ENCODE measurements around the gene RAB43.

RAB43 gene

DNA sequence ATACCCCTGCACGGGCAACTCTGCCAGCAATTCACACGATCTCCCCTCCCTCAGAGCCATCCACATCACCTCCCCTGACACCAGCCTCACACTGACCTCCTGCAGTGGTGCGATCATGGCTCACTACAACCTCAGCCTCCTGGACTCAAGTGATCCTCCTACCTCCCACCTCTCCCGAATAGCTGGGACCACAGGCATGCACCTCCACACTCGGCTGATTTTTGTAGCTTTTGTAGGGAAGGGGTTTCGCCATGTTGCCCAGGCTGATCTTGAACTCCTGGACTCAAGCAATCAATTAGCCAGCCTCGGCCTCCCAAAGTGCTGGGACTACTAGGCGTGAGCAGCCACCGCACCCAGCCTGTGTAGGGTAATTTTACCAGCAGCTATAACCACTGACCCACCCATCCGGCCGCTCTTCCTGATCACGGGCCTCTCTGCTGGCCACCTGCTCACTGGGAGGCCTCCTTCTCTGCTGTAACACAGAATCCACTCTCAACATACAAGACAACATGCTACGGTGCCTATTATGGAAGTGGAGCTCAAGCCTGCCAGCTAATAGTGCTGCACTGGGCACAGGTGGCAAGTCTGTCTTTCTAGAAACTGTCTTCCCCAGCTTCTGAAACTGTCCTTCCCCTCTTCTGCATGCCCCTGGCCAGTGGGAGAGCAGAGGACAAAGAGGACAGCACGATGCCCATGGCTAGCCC is 56.4 kb downstream of the RAB43 start:
- POLR2A ChIA-PET, result no interaction called here

DNA sequence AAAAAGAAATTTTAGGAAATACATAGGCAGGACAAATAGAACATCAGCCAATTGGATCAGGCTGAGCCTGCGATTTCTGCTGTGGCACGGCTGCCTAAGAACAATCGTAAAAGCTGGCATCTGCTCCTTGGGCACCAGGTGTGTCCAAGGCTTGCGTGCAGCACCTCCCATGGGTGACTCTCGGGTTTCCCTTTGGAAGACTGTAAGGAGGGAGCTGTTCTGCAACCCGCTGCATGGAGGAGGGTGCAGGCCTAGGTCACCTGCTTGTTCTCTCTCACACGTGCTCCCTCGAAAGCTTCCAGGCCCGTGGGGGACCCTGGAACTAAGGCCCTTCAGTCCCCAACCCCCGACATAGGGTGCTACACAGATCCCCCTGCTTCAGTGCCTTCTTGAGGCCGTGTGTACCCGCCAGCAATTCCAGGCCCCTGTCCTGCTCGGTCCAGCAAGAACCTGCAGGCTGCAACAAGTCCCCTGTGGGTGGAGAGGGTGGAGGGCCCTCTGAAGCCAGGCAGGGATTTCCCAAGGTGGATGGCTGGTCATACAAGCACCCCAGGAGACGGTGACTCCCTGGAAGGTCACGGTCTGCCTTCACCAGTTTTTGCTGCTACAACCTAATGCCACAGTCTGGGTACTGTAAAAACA is 57.6 kb downstream of the RAB43 start:
- POLR2A ChIA-PET, result no interaction called here
- TF ChIP-seq HDGF (IDR thresholded peaks at IDR 0.05; ENCODE audit: borderline replicate concordance) (no peak), ZNF384 (IDR thresholded peaks at IDR 0.05) (no peak), ELF4 (IDR thresholded peaks at IDR 0.05) (no peak), FOXK2 (IDR thresholded peaks at IDR 0.05) (no peak), TARDBP (IDR thresholded peaks at IDR 0.05) (no peak), SUZ12 (IDR thresholded peaks at IDR 0.05) (no peak), ARNT (IDR thresholded peaks at IDR 0.05) (no peak), L3MBTL2 (conservative IDR thresholded peaks at IDR 0.05) (no peak), NFRKB (IDR thresholded peaks at IDR 0.05) (no peak), FOXA1 (IDR thresholded peaks at IDR 0.05) (no peak), SP1 (IDR thresholded peaks at IDR 0.05) (no peak), CTBP1 (IDR thresholded peaks at IDR 0.05; ENCODE audit: borderline replicate concordance) (no peak), BHLHE40 (IDR thresholded peaks at IDR 0.05; ENCODE audit: borderline replicate concordance) (no peak), FOXM1 (IDR thresholded peaks at IDR 0.05; ENCODE audit: borderline replicate concordance) (no peak), LEF1 (IDR thresholded peaks at IDR 0.05; ENCODE audit: borderline replicate concordance) (no peak)
- TF ChIP-seq, protein P1, sequence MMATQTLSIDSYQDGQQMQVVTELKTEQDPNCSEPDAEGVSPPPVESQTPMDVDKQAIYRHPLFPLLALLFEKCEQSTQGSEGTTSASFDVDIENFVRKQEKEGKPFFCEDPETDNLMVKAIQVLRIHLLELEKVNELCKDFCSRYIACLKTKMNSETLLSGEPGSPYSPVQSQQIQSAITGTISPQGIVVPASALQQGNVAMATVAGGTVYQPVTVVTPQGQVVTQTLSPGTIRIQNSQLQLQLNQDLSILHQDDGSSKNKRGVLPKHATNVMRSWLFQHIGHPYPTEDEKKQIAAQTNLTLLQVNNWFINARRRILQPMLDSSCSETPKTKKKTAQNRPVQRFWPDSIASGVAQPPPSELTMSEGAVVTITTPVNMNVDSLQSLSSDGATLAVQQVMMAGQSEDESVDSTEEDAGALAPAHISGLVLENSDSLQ (IDR thresholded peaks at IDR 0.05), result no peak
- DNase-seq (ENCODE audit: extremely low spot score), result no peak
- CTCF ChIA-PET, result interaction anchor here (0.6 to 1.0 kb wide), 2 partner anchors 10 to 93 kb away, joined by 3 to 8 read pairs; no protein-coding TSS in a partner anchor

More for the DNA sequence above, 56.4 kb downstream of the RAB43 start:
- CTCF ChIA-PET, result interaction anchor here (1.3 kb wide), 1 partner anchor 12 kb away, joined by 5 read pairs; no protein-coding TSS in a partner anchor
- DNase-seq (ENCODE audit: extremely low spot score), result no peak
- TF ChIP-seq ZNF384 (IDR thresholded peaks at IDR 0.05), result no peak
- TF ChIP-seq SUZ12 (IDR thresholded peaks at IDR 0.05), result no peak
- TF ChIP-seq HDGF (IDR thresholded peaks at IDR 0.05; ENCODE audit: borderline replicate concordance), result no peak
- TF ChIP-seq BHLHE40 (IDR thresholded peaks at IDR 0.05; ENCODE audit: borderline replicate concordance), result no peak
- TF ChIP-seq L3MBTL2 (conservative IDR thresholded peaks at IDR 0.05), result no peak
- no peak for TF ChIP-seq FOXM1 (IDR thresholded peaks at IDR 0.05; ENCODE audit: borderline replicate concordance)
- TF ChIP-seq CTBP1 (IDR thresholded peaks at IDR 0.05; ENCODE audit: borderline replicate concordance), result no peak

DNA sequence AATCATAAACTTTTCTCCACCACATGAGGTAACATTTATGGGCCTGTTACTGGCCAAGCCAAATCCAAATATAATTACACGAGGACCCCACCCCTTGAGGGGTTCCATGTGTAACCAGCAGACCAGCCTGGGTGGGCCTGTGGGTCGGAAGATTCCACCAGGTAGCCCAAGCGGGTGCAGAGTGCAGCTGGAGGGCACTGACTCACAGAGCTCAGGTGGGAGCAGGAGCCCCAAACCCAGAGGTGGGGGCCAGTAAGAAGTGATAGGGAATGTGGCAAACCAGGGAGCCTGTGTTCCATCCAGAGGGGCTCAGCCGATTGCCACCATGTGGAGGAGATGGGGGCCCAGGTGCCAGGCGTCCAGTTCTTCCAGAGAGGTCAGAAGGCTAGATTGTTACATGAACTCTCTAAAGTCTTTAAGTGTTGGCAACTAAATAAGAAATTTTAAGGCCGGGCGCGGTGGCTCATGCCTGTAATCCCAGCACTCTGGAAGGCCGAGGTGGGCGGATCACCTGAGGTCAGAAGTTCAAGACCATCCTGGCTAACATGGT is 58.4 kb downstream of the RAB43 start:
- ChIA-PET CTCF (interaction anchor here (0.6 to 1.0 kb wide), 3 partner anchors 10 to 93 kb away, joined by 3 to 8 read pairs (median 3); no protein-coding TSS in a partner anchor), POLR2A (no interaction called here)
- DNase-seq (ENCODE audit: extremely low spot score), result no peak
- TF ChIP-seq HDGF (IDR thresholded peaks at IDR 0.05; ENCODE audit: borderline replicate concordance), result no peak
- no peak for TF ChIP-seq FOXA1 (IDR thresholded peaks at IDR 0.05)
- no peak for TF ChIP-seq CTBP1 (IDR thresholded peaks at IDR 0.05; ENCODE audit: borderline replicate concordance)
- TF ChIP-seq LEF1 (IDR thresholded peaks at IDR 0.05; ENCODE audit: borderline replicate concordance), result no peak
- TF ChIP-seq SP1 (IDR thresholded peaks at IDR 0.05), result no peak

- DNase-seq (ENCODE audit: extremely low spot score), result no peak
- TF ChIP-seq FOXM1 (IDR thresholded peaks at IDR 0.05; ENCODE audit: borderline replicate concordance) (no peak), SP1 (IDR thresholded peaks at IDR 0.05) (no peak), TARDBP (IDR thresholded peaks at IDR 0.05) (no peak), HDGF (IDR thresholded peaks at IDR 0.05; ENCODE audit: borderline replicate concordance) (no peak)
- CTCF ChIA-PET, result interaction anchor here (0.9 kb wide), 1 partner anchor 12 kb away, joined by 3 read pairs; no protein-coding TSS in a partner anchor
- POLR2A ChIA-PET, result no interaction called here
Observed at GRCh38 chr3:129061888-129062834, 59.4 kb downstream of the RAB43 start.

GRCh38 chr3:129061023-129061887 is 60.3 kb downstream of the RAB43 start:
- TF ChIP-seq FOXA1 (IDR thresholded peaks at IDR 0.05), result no peak
- no peak for TF ChIP-seq NFRKB (IDR thresholded peaks at IDR 0.05)
- no peak for TF ChIP-seq LEF1 (IDR thresholded peaks at IDR 0.05; ENCODE audit: borderline replicate concordance)
- TF ChIP-seq ELF4 (IDR thresholded peaks at IDR 0.05), result no peak
- CTCF ChIA-PET, result no interaction called here
- POLR2A ChIA-PET, result no interaction called here
- no peak for DNase-seq (ENCODE audit: extremely low spot score)

GRCh38 chr3:129060276-129061022 is 61.2 kb downstream of the RAB43 start, which contains the start of gene GP9:
Gene GP9, plus strand, starts transcription at chr3:129060779. Its CDS starts 961 bp downstream, at chr3:129061740.
- no peak for DNase-seq (ENCODE audit: extremely low spot score)
- POLR2A ChIA-PET, result no interaction called here
- CTCF ChIA-PET, result interaction anchor here (1.0 kb wide), 1 partner anchor 90 kb away, joined by 5 read pairs; no protein-coding TSS in a partner anchor
- TF ChIP-seq FOXK2 (IDR thresholded peaks at IDR 0.05), result no peak
- TF ChIP-seq TARDBP (IDR thresholded peaks at IDR 0.05), result no peak
- TF ChIP-seq FOXM1 (IDR thresholded peaks at IDR 0.05; ENCODE audit: borderline replicate concordance), result no peak
- TF ChIP-seq ELF4 (IDR thresholded peaks at IDR 0.05), result no peak
- TF ChIP-seq CTBP1 (IDR thresholded peaks at IDR 0.05; ENCODE audit: borderline replicate concordance), result no peak
- TF ChIP-seq ZNF384 (IDR thresholded peaks at IDR 0.05), result no peak
- TF ChIP-seq FOXA1 (IDR thresholded peaks at IDR 0.05), result no peak
- no peak for TF ChIP-seq NFRKB (IDR thresholded peaks at IDR 0.05)
- TF ChIP-seq BHLHE40 (IDR thresholded peaks at IDR 0.05; ENCODE audit: borderline replicate concordance), result no peak
- TF ChIP-seq L3MBTL2 (conservative IDR thresholded peaks at IDR 0.05), result no peak
- TF ChIP-seq, protein P1 (IDR thresholded peaks at IDR 0.05), result no peak
- TF ChIP-seq SP1 (IDR thresholded peaks at IDR 0.05), result no peak
- no peak for TF ChIP-seq ARNT (IDR thresholded peaks at IDR 0.05)
- no peak for TF ChIP-seq LEF1 (IDR thresholded peaks at IDR 0.05; ENCODE audit: borderline replicate concordance)
- TF ChIP-seq SUZ12 (IDR thresholded peaks at IDR 0.05), result no peak
- TF ChIP-seq HDGF (IDR thresholded peaks at IDR 0.05; ENCODE audit: borderline replicate concordance), result no peak

Measured in HEK293T (cell line).